ENCODE results near the gene RBBP4.
"Not testable (repeated sequence)": the region's sequence is repeated elsewhere in the genome, so short reads cannot be mapped to it uniquely, and the experiment has no call there.

- TF ChIP-seq POLR2AphosphoS5, CTCF, POLR2A (IDR thresholded peaks at IDR 0.05): not testable (repeated sequence)
Observed at GRCh38 chr1:32642292-32642827, 8.6 kb upstream of the RBBP4 start.
